ENCODE results near the gene CMSS1.
A peak's percentile ranks its signal among the peaks of the same experiment; 100 is the strongest.

CMSS1 gene

GRCh38 chr3:100173961-100174360 lies 356.3 kb downstream of the CMSS1 start:
- POLR2A ChIA-PET, result no interaction called here

GRCh38 chr3:100175637-100176280 lies 358.1 kb downstream of the CMSS1 start:
- no peak overlapping the region for H3K4me3 ChIP-seq (ENCODE audit: control insufficient read depth in 1 of 7, extremely low read depth in 1 of 7, insufficient read depth in 4 of 7, low read depth in 2 of 7, low read length in 6 of 7)

More at GRCh38 chr3:100173961-100174360, 356.3 kb downstream of the CMSS1 start:
- Histone ChIP-seq H3K9me3 (ENCODE audit: control extremely low read depth in 1 of 5, control insufficient read depth in 4 of 5, insufficient read depth in 2 of 5, low read depth in 1 of 5, low read length in 4 of 5) (peaks cover 0 to 7% (median 2%) of the 10 kb centered on the region in 5 experiments), H3K4me3 (ENCODE audit: control insufficient read depth in 1 of 7, extremely low read depth in 1 of 7, insufficient read depth in 4 of 7, low read depth in 2 of 7, low read length in 6 of 7) (no peak overlapping the region), H3K36me3 (ENCODE audit: control insufficient read depth in 4 of 4, insufficient read depth in 4 of 4, low read length in 3 of 4) (peaks cover 9 to 40% (median 26%) of the 10 kb centered on the region in 4 experiments), H3K27ac (ENCODE audit: insufficient read depth in 1 of 2, low read depth in 1 of 2, low read length in 2 of 2, poor library complexity in 1 of 2, severe bottlenecking in 2 of 2) (no peak overlapping the region), H3K27me3 (replicated peaks in 2 of 5; ENCODE audit: control insufficient read depth in 4 of 5, insufficient read depth in 5 of 5, low read length in 4 of 5) (no peaks in the 10 kb centered on the region), H3K4me1 (ENCODE audit: control extremely low read depth in 1 of 4, control insufficient read depth in 4 of 4, insufficient read depth in 4 of 4, low read length in 3 of 4) (peaks cover 0 to 6% (median 2%) of the 10 kb centered on the region in 4 experiments)
- DNase-seq, result no peak
- CTCF ChIA-PET, result interaction anchor here (0.6 to 1.8 kb wide), 6 partner anchors 10 to 89 kb away, joined by 3 to 4 read pairs (median 3); no protein-coding TSS in a partner anchor
- WGBS (ENCODE audit: insufficient coverage), result 100% methylated on average over 1 of the region's 1 CpG

DNA sequence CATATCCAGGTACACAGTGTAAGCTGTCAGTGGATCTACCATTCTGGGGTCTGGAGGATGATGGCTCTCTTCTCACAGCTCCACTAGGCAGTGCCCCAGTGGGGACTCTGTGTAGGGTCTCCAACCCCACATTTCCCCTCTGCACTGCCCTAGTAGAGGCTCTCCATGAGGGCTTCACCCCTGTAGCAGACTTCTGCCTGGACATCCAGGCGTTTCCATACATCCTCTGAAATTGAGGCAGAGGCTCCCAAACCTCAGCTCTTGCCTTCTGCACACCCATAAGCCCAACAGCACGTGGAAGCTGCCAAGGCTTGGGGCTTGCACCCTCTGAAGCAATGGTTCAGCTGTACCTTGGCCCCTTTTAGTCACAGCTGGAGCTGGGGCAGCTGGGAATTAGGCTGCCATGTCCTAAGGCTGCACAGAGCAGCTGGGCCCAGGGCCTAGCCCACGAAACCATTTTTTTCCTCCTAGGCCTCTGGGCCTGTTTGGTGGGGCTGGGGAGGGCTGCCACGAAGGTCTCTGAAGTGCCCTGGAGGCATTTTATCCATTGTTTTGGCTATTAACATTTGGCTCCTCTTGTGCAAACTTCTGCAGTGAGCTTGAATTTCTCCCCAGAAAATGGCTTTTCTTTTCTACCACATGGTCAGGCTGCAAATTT lies 362.2 kb downstream of the CMSS1 start:
- Histone ChIP-seq H3K4me3 (ENCODE audit: control insufficient read depth in 1 of 7, extremely low read depth in 1 of 7, insufficient read depth in 4 of 7, low read depth in 2 of 7, low read length in 6 of 7) (peak overlapping the region in 1 of 7 experiments; percentile 11), H3K36me3 (ENCODE audit: control insufficient read depth in 4 of 4, insufficient read depth in 4 of 4, low read length in 3 of 4) (peaks cover 9 to 34% (median 20%) of the 10 kb centered on the region in 4 experiments), H3K27me3 (replicated peaks in 2 of 5; ENCODE audit: control insufficient read depth in 4 of 5, insufficient read depth in 5 of 5, low read length in 4 of 5) (no peaks in the 10 kb centered on the region), H3K4me1 (ENCODE audit: control extremely low read depth in 1 of 4, control insufficient read depth in 4 of 4, insufficient read depth in 4 of 4, low read length in 3 of 4) (peaks cover 0 to under 1% (median 0%) of the 10 kb centered on the region in 4 experiments), H3K27ac (ENCODE audit: insufficient read depth in 1 of 2, low read depth in 1 of 2, low read length in 2 of 2, poor library complexity in 1 of 2, severe bottlenecking in 2 of 2) (no peak overlapping the region), H3K9me3 (ENCODE audit: control extremely low read depth in 1 of 5, control insufficient read depth in 4 of 5, insufficient read depth in 2 of 5, low read depth in 1 of 5, low read length in 4 of 5) (peaks cover 0 to 25% (median 20%) of the 10 kb centered on the region in 5 experiments)
- no peak for DNase-seq
- ChIA-PET POLR2A (no interaction called here), CTCF (interaction anchor here (1.8 kb wide), 1 partner anchor 16 kb away, joined by 5 read pairs; no protein-coding TSS in a partner anchor)
- WGBS (ENCODE audit: insufficient coverage), result 100% methylated on average over 4 of the region's 4 CpGs

More at GRCh38 chr3:100175637-100176280, 358.1 kb downstream of the CMSS1 start:
- no peak overlapping the region for H3K27ac ChIP-seq (ENCODE audit: insufficient read depth in 1 of 2, low read depth in 1 of 2, low read length in 2 of 2, poor library complexity in 1 of 2, severe bottlenecking in 2 of 2)
- DNase-seq, result no peak
- H3K4me1 ChIP-seq (ENCODE audit: control extremely low read depth in 1 of 4, control insufficient read depth in 4 of 4, insufficient read depth in 4 of 4, low read length in 3 of 4), result no peaks in the 10 kb centered on the region
- H3K9me3 ChIP-seq (ENCODE audit: control extremely low read depth in 1 of 5, control insufficient read depth in 4 of 5, insufficient read depth in 2 of 5, low read depth in 1 of 5, low read length in 4 of 5), result peaks cover 0 to 24% (median 19%) of the 10 kb centered on the region in 5 experiments
- peaks cover 9 to 50% (median 32%) of the 10 kb centered on the region in 4 experiments for H3K36me3 ChIP-seq (ENCODE audit: control insufficient read depth in 4 of 4, insufficient read depth in 4 of 4, low read length in 3 of 4)
- 87% methylated on average over 5 of the region's 6 CpGs for WGBS (ENCODE audit: insufficient coverage)
- H3K27me3 ChIP-seq (replicated peaks in 2 of 5; ENCODE audit: control insufficient read depth in 4 of 5, insufficient read depth in 5 of 5, low read length in 4 of 5), result no peaks in the 10 kb centered on the region
- POLR2A ChIA-PET, result no interaction called here
- CTCF ChIA-PET, result interaction anchor here (1.0 kb wide), 1 partner anchor 68 kb away, joined by 3 read pairs; no protein-coding TSS in a partner anchor

GRCh38 chr3:100183608-100184125 lies 366.0 kb downstream of the CMSS1 start:
- Histone ChIP-seq H3K27ac (ENCODE audit: insufficient read depth in 1 of 2, low read depth in 1 of 2, low read length in 2 of 2, poor library complexity in 1 of 2, severe bottlenecking in 2 of 2) (no peak overlapping the region), H3K9me3 (ENCODE audit: control extremely low read depth in 1 of 5, control insufficient read depth in 4 of 5, insufficient read depth in 2 of 5, low read depth in 1 of 5, low read length in 4 of 5) (peaks cover 0 to 22% (median 19%) of the 10 kb centered on the region in 5 experiments), H3K4me3 (ENCODE audit: control insufficient read depth in 1 of 7, extremely low read depth in 1 of 7, insufficient read depth in 4 of 7, low read depth in 2 of 7, low read length in 6 of 7) (no peak overlapping the region), H3K27me3 (replicated peaks in 2 of 5; ENCODE audit: control insufficient read depth in 4 of 5, insufficient read depth in 5 of 5, low read length in 4 of 5) (no peaks in the 10 kb centered on the region), H3K4me1 (ENCODE audit: control extremely low read depth in 1 of 4, control insufficient read depth in 4 of 4, insufficient read depth in 4 of 4, low read length in 3 of 4) (peaks cover 0 to 7% (median 5%) of the 10 kb centered on the region in 4 experiments), H3K36me3 (ENCODE audit: control insufficient read depth in 4 of 4, insufficient read depth in 4 of 4, low read length in 3 of 4) (peaks cover 3 to 14% (median 9%) of the 10 kb centered on the region in 4 experiments)
- no CpG with 5 or more reads among the region's 1 CpG for WGBS (ENCODE audit: insufficient coverage)
- ChIA-PET CTCF (interaction anchor here (1.2 kb wide), 1 partner anchor 9 kb away, joined by 3 read pairs; no protein-coding TSS in a partner anchor), POLR2A (no interaction called here)
- no peak for DNase-seq

GRCh38 chr3:100184948-100185570 lies 367.4 kb downstream of the CMSS1 start:
- Histone ChIP-seq H3K27me3 (replicated peaks in 2 of 5; ENCODE audit: control insufficient read depth in 4 of 5, insufficient read depth in 5 of 5, low read length in 4 of 5) (no peaks in the 10 kb centered on the region), H3K4me3 (ENCODE audit: control insufficient read depth in 1 of 7, extremely low read depth in 1 of 7, insufficient read depth in 4 of 7, low read depth in 2 of 7, low read length in 6 of 7) (no peak overlapping the region), H3K27ac (ENCODE audit: insufficient read depth in 1 of 2, low read depth in 1 of 2, low read length in 2 of 2, poor library complexity in 1 of 2, severe bottlenecking in 2 of 2) (no peak overlapping the region), H3K36me3 (ENCODE audit: control insufficient read depth in 4 of 4, insufficient read depth in 4 of 4, low read length in 3 of 4) (peaks cover 0 to under 1% (median 0%) of the 10 kb centered on the region in 4 experiments), H3K9me3 (ENCODE audit: control extremely low read depth in 1 of 5, control insufficient read depth in 4 of 5, insufficient read depth in 2 of 5, low read depth in 1 of 5, low read length in 4 of 5) (peaks cover 0 to 9% (median 5%) of the 10 kb centered on the region in 5 experiments), H3K4me1 (ENCODE audit: control extremely low read depth in 1 of 4, control insufficient read depth in 4 of 4, insufficient read depth in 4 of 4, low read length in 3 of 4) (peaks cover 0 to 7% (median 5%) of the 10 kb centered on the region in 4 experiments)
- ChIA-PET POLR2A (no interaction called here), CTCF (interaction anchor here (0.9 to 1.7 kb wide), 3 partner anchors 11 to 33 kb away, joined by 3 to 5 read pairs (median 3); no protein-coding TSS in a partner anchor)
- WGBS (ENCODE audit: insufficient coverage), result 100% methylated on average over 1 of the region's 2 CpGs
- peak in 2 of 3 donors; percentile 17 to 23 for DNase-seq

GRCh38 chr3:100185847-100186246 lies 368.2 kb downstream of the CMSS1 start:
- WGBS (ENCODE audit: insufficient coverage), result 86% methylated on average over 3 of the region's 5 CpGs
- no peak for DNase-seq
- Histone ChIP-seq H3K4me1 (ENCODE audit: control extremely low read depth in 1 of 4, control insufficient read depth in 4 of 4, insufficient read depth in 4 of 4, low read length in 3 of 4) (peaks cover 0 to 7% (median 5%) of the 10 kb centered on the region in 4 experiments), H3K36me3 (ENCODE audit: control insufficient read depth in 4 of 4, insufficient read depth in 4 of 4, low read length in 3 of 4) (no peaks in the 10 kb centered on the region), H3K27ac (ENCODE audit: insufficient read depth in 1 of 2, low read depth in 1 of 2, low read length in 2 of 2, poor library complexity in 1 of 2, severe bottlenecking in 2 of 2) (no peak overlapping the region), H3K4me3 (ENCODE audit: control insufficient read depth in 1 of 7, extremely low read depth in 1 of 7, insufficient read depth in 4 of 7, low read depth in 2 of 7, low read length in 6 of 7) (no peak overlapping the region), H3K9me3 (ENCODE audit: control extremely low read depth in 1 of 5, control insufficient read depth in 4 of 5, insufficient read depth in 2 of 5, low read depth in 1 of 5, low read length in 4 of 5) (peaks cover 0 to 1% (median 0%) of the 10 kb centered on the region in 5 experiments), H3K27me3 (replicated peaks in 2 of 5; ENCODE audit: control insufficient read depth in 4 of 5, insufficient read depth in 5 of 5, low read length in 4 of 5) (no peaks in the 10 kb centered on the region)
- CTCF ChIA-PET, result interaction anchor here (0.9 to 1.7 kb wide), 3 partner anchors 20 to 34 kb away, joined by 3 to 5 read pairs (median 3); no protein-coding TSS in a partner anchor
- POLR2A ChIA-PET, result interaction anchor here (0.6 kb wide), 2 partner anchors 642 to 1917 kb away, joined by 3 to 4 read pairs; no protein-coding TSS in a partner anchor
